ENCODE measurements around the gene SULT1A4.
"Not testable (repeated sequence)": the region's sequence is repeated elsewhere in the genome, so short reads cannot be mapped to it uniquely, and the experiment has no call there.

DNA sequence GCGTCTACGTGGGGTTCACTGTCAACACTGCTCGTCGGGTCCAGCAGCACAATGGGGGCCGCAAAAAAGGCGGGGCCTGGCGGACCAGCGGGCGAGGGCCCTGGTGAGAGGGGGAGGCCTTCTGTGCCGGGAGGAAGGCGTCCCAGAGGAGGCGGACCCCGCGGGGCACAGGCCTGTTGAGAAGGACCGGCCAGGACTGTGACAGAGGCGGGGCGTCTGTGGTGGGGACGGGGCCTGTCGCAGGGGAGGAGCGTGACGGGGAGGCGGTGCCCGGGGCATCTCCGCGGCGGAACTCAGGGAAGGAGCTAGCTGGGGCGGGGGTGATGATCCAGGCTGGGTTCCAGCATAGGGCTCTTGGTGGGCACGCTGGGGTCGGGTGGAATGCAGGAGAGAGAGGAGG lies 4.9 kb upstream of the SULT1A4 start:
- TF ChIP-seq, protein P1, sequence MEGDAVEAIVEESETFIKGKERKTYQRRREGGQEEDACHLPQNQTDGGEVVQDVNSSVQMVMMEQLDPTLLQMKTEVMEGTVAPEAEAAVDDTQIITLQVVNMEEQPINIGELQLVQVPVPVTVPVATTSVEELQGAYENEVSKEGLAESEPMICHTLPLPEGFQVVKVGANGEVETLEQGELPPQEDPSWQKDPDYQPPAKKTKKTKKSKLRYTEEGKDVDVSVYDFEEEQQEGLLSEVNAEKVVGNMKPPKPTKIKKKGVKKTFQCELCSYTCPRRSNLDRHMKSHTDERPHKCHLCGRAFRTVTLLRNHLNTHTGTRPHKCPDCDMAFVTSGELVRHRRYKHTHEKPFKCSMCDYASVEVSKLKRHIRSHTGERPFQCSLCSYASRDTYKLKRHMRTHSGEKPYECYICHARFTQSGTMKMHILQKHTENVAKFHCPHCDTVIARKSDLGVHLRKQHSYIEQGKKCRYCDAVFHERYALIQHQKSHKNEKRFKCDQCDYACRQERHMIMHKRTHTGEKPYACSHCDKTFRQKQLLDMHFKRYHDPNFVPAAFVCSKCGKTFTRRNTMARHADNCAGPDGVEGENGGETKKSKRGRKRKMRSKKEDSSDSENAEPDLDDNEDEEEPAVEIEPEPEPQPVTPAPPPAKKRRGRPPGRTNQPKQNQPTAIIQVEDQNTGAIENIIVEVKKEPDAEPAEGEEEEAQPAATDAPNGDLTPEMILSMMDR (conservative IDR thresholded peaks at IDR 0.05; ENCODE audit: low read length) = not testable (repeated sequence)
- TF ChIP-seq EZH2phosphoT487 (IDR thresholded peaks at IDR 0.05; ENCODE audit: borderline replicate concordance) = not testable (repeated sequence)
